Measurements from ENCODE around the gene CDH22. TPM values are rescaled to one million over a fixed set of nuclear protein-coding genes. Genes with fewer than 3 reads are reported as not detected.

The CDH22 gene
- total and polyA plus RNA-seq, 9 of the 15 experiments (the other 6 are each of a cell fraction or from before 2014, with no cell fraction given): 0.07 to 0.08 TPM; not detected in 7

DNA sequence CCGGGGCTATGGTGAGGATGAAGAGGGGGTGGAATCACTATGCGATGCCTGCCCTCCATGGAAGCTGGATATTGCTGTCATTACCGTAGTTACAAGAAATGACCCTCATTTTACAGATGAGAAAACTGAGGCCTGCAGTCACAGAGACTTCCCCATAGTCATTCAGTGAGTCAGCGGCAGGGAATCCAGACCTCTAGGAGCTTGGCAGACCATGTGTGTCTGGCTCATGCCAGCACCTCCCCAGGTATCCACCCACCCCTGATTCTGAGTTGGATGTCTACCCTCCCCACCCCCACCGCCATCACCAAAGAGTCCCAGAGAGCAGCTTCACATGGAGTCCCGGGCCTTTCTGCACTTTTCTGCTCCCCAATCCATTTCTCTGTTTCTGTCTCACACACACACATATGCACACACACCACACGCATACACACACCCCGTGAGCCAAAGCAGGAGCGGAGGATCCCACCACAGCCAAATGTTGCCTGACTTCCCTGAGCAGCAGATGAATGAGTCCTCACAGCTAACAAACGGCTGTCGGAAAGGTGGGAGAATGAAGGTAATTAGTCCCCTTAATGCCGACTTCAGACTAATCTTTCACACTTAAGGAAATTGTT lies 24.8 kb downstream of the CDH22 start:
- no peak overlapping the region for H3K27ac ChIP-seq (ENCODE audit: extremely low read depth, low read depth, low read length)
- H3K4me3 ChIP-seq: no peak overlapping the region
- intact Hi-C loops (cut with micrococcal nuclease) (no loop called here), in situ Hi-C loops (cut with MboI) (no loop called here)
- no peak overlapping the region for H3K9ac ChIP-seq (ENCODE audit: insufficient read depth in 1 of 2, low read depth in 2 of 2, low read length in 2 of 2)
- no peak overlapping the region for H3K4me2 ChIP-seq (ENCODE audit: insufficient read depth, low read length)
- no peak overlapping the region for H2AFZ ChIP-seq (ENCODE audit: low read depth, low read length)
- WGBS (ENCODE audit: insufficient coverage, low coverage, missing lambda C conversion rate): 2% methylated on average over 12 of the region's 12 CpGs
- DNase-seq (ENCODE audit: extremely low read depth in 1 of 4, low spot score in 3 of 4) (no peak), ATAC-seq (no peak), FAIRE-seq (no peak)
- H3K36me3 ChIP-seq (ENCODE audit: control insufficient read depth, insufficient read depth, low read length): no peaks in the 10 kb centered on the region
- H3K79me2 ChIP-seq (ENCODE audit: control insufficient read depth, insufficient read depth, low read length): no peaks in the 10 kb centered on the region
- H3K9me3 ChIP-seq (replicated peaks; ENCODE audit: control insufficient read depth, insufficient read depth, low read depth, low read length): no peaks in the 10 kb centered on the region
- ChIA-PET POLR2A (interaction anchor here (0.6 kb wide), 1 partner anchor 11 kb away, joined by 3 read pairs; no protein-coding TSS in a partner anchor), CTCF (ENCODE audit: low intra/inter-chr PET ratio) (no interaction called here)
- 0 out of 2 replicates have a peak, but pooled peaks cover 6% of the 10 kb centered on the region for H4K20me1 ChIP-seq (replicated peaks; ENCODE audit: control insufficient read depth, insufficient read depth, low read length)
- peaks cover 3% of the 10 kb centered on the region in 2 experiments; a peak in 2 of 5 replicates for H3K4me1 ChIP-seq (replicated peaks in 1 of 2; ENCODE audit: control insufficient read depth in 2 of 2, insufficient read depth in 2 of 2, low read length in 2 of 2)
- H3K9me1 ChIP-seq (ENCODE audit: control insufficient read depth, insufficient read depth, low read length): no peaks in the 10 kb centered on the region
- H3K27me3 ChIP-seq (ENCODE audit: control insufficient read depth in 2 of 2, insufficient read depth in 2 of 2, low read length in 2 of 2): peaks cover 32 to 66% of the 10 kb centered on the region in 2 experiments
- BruUV-seq (replicated peaks): no TSS peak
- TF ChIP-seq ZC3H8 (IDR thresholded peaks at IDR 0.05) (no peak), ZNF76 (CRISPR knock-in tag; IDR thresholded peaks at IDR 0.05; ENCODE audit: borderline replicate concordance) (no peak), MBD2 (IDR thresholded peaks at IDR 0.05; ENCODE audit: borderline replicate concordance, low read depth) (no peak), PRDM10 (IDR thresholded peaks at IDR 0.05; ENCODE audit: partially characterized antibody) (no peak), NR4A1 (CRISPR knock-in tag; IDR thresholded peaks at IDR 0.05) (no peak), NR4A1 (tag; IDR thresholded peaks at IDR 0.05) (no peak), ZFP36 (IDR thresholded peaks at IDR 0.05; ENCODE audit: low read depth, low read length, partially characterized antibody) (no peak), USF1 (CRISPR knock-in tag; IDR thresholded peaks at IDR 0.05) (no peak), RFX1 (IDR thresholded peaks at IDR 0.05) (no peak), CUX1 (CRISPR knock-in tag; IDR thresholded peaks at IDR 0.05) (no peak)
- TF ChIP-seq, protein P1, sequence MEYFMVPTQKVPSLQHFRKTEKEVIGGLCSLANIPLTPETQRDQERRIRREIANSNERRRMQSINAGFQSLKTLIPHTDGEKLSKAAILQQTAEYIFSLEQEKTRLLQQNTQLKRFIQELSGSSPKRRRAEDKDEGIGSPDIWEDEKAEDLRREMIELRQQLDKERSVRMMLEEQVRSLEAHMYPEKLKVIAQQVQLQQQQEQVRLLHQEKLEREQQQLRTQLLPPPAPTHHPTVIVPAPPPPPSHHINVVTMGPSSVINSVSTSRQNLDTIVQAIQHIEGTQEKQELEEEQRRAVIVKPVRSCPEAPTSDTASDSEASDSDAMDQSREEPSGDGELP (CRISPR knock-in tag; IDR thresholded peaks at IDR 0.05; ENCODE audit: borderline replicate concordance): no peak
